Amygdala (tissue), 56 donors: ENCODE measurements around the gene NSD2.
"Not testable (repeated sequence)": the region's sequence is repeated elsewhere in the genome, so short reads cannot be mapped to it uniquely, and the experiment has no call there.

ENCODE experiments used
- DNase-seq, 56 donors: peaks; one replicate each; lab custom pipeline; 2025; lab: John Stamatoyannopoulos, UW

NSD2 gene

DNA sequence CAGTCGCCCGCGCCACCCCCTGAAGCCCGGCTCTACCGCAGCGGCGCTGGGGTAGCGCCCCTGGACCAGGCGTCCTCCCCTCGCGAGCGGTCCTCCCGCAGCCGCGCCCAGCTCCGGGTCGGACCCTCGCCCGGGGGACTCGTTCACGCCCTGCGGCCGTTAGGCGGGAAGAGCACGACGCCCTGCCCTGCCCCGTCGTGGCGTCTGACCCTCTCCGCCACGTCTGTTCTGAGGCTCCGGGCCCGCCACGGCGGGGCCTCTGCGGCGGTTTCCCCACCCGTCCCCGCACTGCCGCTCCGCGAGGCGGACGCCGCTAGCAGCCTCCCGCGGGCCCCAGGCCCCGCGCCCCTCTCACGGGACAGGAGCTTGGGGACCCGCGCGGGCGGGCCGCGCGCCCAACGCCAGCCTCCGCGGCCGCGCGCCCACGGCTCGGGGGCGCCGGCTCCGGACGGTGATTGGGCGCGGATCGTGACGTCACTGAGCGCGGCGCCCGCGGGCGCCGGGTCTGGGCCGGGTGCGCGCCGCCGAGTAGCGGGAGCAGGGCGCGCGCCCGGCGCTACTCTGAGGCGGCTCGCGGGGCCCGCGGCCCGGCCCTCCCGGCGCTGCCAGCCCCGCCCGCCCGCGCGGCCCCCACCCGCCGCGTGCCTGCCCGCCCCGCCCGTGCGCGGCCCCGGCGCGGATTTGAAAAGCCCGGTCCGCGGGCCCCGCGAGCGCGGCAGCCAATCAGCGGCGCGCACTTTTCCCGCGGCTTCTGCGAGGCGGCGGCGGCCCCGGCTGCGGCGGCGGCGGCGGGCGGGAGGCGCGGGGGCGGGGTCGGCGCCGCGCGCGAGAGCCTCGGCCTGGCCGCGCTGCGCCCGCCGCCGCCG is at the start of gene NSD2:
TSS of gene NSD2 (plus strand) at position 816 of the 866 bp plus-strand sequence. CDS start 29,262 bp downstream, outside the sequence.
- peak in 53 of 56 donors; percentile 12 to 95 (median 69) for DNase-seq

DNA sequence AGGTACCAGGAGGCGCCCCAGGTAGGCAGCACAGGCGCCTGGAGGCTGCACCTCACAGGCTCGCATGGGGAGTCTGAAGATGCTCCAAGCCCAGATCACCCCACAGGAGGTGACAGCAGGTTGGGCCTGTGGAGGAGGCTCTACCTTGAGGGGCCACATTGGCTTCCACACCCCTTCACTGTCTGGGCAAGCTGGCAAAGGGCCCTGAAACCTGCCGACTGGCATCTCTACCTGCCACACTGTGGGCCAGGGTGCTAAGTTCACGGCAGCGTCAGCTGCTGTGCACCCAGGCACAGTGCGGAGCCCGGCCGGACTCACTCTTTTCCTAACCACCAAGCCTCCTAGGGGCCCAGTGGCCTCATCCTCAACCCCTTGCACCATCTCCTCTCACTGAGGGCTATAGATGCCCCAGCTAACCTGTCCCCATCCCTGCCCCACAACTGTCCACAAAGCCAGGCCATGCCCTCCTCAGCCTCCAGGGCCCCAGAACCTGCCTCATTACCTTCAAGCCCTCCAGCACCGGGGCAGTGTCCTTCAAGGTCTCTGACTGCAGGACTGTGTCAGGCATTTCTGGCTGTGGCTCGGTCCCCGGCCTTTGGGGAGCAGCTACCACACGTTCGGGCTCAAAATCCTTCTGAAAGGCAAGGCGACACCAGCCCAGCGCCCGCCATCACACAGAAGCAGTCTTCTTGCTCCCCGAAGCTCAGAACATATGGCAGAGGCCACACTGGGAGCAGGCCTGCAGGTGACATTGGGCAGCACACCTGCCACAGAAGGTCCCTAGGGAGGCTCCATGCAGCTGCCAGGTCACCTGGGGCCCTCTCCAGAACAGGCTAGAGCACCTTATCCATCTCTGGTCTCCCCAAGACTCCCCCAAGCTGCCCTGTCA is 49.3 kb upstream of the NSD2 start:
- DNase-seq, result no peak

DNA sequence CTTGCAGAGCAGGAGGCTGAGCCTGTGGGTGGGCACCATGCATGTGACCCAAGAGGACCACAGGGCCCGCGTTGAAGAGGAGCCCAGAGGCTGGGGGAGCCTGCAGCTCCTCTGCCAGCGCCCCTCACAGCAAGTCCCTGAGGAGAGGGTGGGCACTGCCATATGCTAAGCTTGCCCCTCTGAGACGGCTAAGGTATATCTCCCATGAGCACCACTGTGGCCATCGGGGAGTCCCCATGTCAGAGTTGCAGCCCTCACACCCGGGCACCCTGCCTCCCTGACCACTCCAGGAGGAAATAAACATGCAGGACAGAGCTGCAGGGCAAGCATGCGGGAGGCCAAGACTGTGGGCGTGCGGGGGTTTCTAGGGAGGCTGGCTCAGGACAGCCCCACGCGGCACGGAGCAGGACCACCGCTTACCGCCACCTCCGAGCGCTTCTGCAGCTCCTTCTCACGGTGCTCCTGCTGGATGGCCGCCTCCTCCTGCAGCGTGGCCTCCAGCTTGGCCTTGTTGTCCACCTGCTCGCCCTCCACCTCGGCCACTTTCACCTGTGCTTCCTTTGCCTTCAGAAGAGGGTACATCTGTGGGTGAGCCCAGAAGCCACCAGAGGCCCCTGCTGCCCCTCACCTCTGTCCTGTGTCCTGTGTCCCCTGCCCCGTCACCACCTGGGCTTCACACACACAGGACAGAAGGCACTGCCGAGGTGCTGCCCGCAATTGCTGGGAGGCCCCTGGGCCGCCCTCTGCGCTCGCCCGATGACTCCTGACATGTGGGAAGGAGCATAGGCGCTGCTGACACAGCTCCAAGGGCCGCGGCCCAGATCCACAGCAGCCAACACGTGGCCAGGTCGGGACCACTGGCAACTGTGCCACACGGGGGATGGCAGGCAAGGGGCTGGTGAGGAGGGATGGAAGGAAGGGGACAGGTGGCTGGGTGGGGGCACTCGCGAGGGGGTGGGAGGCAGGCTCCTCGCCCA is 48.3 kb upstream of the NSD2 start:
- no peak for DNase-seq

DNA sequence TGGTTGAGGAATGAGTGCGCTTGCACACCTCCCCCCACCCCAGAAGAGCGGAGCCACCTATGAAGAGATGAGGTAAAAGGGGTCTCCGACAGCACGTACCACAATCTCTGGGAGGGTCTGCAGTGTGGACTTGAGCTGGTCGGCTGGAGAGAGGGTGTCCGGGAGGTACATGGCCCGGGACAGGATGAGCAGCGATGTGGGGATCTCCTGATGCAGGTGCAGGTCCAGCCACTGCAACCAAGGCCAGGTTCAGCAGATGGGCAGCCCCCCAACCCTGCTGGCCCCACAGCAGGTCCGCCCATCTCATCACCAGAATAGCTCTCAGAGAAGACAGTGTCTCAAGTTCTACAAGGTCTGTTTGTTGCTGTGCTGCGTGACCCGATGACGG is 47.7 kb upstream of the NSD2 start:
- no peak for DNase-seq

GRCh38 chr4:1824746-1825145 is 46.4 kb upstream of the NSD2 start:
- DNase-seq, result no peak

- no peak for DNase-seq
Measured at GRCh38 chr4:1825326-1825725, 45.9 kb upstream of the NSD2 start.

DNA sequence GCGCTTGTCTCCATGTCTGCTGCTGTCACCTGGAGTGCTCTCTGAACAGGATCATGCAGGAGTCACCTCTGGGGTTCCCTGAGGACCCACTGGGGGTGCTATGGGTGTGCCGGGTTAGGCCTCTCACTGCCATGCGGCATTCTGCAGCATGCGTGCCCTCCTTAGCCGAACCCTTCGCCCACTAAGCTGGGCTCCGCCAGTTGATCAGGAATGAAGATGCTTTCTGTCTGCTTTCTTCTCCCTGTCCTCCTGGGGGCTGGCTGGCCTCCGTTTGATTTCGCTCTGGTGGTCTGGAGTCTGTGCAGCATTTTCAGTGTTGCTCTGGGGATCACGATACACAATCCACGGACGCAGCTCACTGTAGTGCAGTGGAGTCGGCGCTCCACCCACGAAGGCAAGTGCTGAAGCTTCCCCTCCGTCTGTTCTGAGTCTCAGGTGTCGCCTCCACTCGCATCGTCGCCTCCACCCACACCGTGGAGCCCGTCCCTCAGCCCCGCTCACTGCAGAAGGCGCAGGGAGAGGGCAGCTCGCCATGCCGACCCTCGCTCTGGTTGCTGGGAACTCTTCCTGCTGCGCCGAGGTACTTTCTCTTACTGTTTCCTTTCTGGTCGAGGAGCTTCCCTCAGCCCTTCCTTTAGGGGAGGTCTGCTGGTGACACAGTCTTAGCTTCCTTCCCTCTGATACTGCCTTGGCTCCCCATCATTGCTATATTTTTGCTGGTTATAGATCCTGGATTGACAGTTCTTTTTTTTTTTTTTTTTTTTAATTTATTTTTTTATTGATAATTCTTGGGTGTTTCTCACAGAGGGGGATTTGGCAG is 44.5 kb upstream of the NSD2 start:
- no peak for DNase-seq

DNA sequence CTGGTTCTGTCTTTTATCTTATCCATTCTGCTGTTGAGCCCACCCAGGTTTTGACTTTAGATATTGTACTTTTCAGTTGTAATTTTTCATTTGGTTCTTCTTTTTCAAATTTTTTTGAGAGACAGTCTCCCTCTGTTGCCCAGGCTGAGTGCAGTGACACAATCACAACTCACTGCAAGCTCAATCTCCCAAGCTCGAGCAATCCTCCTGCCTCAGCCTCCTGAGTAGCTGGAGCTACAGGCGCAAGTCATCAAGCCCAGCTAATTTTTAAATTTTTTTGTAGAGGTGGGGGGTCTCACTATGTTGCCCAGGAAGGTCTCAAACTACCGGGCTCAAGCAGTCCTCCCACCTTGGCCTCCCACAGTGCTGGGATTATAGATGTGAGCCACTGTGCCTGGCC is 41.0 kb upstream of the NSD2 start:
- no peak for DNase-seq

- DNase-seq, result no peak
Measured at GRCh38 chr4:1830642-1831228, 40.5 kb upstream of the NSD2 start.

- no peak for DNase-seq
Measured at GRCh38 chr4:1831331-1831730, 39.9 kb upstream of the NSD2 start.

GRCh38 chr4:1832690-1833089 is 38.5 kb upstream of the NSD2 start:
- DNase-seq, result no peak

- DNase-seq, result no peak
Measured at GRCh38 chr4:1833307-1834046, 37.7 kb upstream of the NSD2 start.

DNA sequence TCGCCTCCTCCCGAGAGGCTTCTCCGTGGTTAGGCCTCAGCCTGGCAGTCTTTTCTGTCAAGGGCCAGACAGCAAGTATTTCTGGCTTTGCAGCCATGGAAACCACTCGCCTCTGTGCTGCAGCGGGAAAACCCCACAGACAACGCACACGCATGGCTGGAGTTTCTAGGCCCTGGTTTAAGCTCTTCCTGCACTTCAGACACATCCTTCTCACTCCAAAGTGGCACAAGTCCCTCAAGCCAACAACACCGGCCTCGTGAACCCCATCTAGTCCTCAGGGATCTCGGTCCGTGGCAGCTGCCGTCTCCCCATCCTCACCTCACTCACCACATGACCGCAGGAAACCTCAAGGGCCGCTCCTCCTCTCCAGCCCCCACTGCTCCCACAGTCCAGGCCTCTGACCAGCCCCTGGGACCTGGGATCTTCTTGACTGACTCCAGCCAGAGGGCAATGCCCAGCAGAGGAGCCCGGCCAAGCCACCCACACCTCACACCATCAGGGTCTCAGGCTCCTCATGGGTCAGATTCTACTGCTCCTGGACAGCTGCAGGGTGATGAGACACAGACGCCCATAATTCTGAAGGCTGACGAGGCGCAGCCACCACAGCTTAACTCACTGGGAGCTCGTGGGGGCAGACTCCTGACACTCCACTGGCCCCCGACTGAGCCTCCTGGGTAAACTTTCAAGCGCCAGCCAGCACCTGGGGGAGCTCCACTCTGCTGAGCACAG is 37.0 kb upstream of the NSD2 start:
- DNase-seq, result peak in 1 of 56 donors; percentile 41

GRCh38 chr4:1835836-1836235 is 35.4 kb upstream of the NSD2 start:
- DNase-seq, result not testable (repeated sequence)

DNA sequence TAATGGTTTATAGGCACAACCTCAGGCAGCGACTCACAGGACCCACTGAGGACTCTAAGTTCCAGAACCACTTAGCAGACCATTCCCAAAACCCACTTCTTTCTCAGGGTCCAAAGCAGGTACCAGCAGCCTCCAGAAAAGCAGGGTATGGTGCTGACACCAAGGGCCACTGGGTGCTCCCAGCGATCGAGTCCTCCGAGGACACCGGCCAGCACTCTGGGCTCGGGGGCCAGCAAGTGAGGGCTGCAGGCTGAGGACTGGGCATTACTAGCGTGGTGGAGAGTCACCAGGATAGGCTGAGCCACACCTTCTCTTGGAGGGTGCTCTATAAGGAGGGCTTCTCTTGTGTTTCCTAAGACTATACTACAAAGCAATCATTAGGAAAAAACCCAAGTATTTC is 34.5 kb upstream of the NSD2 start:
- DNase-seq, result no peak

- peak in 1 of 56 donors; percentile 25 for DNase-seq
Measured at GRCh38 chr4:1837069-1837468, 34.1 kb upstream of the NSD2 start.

GRCh38 chr4:1839282-1839681 is 31.9 kb upstream of the NSD2 start:
- no peak for DNase-seq
